ENCODE results near the gene MLC1.

MLC1 gene

DNA sequence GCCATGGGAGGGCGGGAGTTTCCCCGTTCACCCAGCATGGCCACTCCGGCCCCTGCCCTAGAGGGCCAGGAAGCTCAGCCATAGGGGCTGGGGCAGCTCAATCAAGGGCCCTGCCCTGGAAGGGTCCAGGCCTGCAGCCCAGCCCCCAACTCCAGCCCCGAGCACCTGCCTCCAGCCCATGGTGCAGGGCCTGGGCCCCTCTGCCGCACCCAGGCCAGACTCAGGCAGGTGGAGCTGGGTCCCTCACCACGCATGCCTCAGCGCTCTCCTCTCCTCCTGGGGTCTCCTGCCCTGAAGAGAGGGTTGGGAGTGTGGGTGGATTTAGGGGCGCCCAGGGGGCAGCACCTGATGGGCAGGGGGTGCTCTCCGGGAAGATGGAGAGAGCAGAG is 13.1 kb downstream of the MLC1 start:
- TF ChIP-seq, protein P1, sequence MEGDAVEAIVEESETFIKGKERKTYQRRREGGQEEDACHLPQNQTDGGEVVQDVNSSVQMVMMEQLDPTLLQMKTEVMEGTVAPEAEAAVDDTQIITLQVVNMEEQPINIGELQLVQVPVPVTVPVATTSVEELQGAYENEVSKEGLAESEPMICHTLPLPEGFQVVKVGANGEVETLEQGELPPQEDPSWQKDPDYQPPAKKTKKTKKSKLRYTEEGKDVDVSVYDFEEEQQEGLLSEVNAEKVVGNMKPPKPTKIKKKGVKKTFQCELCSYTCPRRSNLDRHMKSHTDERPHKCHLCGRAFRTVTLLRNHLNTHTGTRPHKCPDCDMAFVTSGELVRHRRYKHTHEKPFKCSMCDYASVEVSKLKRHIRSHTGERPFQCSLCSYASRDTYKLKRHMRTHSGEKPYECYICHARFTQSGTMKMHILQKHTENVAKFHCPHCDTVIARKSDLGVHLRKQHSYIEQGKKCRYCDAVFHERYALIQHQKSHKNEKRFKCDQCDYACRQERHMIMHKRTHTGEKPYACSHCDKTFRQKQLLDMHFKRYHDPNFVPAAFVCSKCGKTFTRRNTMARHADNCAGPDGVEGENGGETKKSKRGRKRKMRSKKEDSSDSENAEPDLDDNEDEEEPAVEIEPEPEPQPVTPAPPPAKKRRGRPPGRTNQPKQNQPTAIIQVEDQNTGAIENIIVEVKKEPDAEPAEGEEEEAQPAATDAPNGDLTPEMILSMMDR (IDR thresholded peaks at IDR 0.05; ENCODE audit: low read depth, low read length, missing control alignments) = no peak
- no peak for DNase-seq (ENCODE audit: low read depth)
- H3K4me3 ChIP-seq (ENCODE audit: low read depth, low read length) = no peak overlapping the region

DNA sequence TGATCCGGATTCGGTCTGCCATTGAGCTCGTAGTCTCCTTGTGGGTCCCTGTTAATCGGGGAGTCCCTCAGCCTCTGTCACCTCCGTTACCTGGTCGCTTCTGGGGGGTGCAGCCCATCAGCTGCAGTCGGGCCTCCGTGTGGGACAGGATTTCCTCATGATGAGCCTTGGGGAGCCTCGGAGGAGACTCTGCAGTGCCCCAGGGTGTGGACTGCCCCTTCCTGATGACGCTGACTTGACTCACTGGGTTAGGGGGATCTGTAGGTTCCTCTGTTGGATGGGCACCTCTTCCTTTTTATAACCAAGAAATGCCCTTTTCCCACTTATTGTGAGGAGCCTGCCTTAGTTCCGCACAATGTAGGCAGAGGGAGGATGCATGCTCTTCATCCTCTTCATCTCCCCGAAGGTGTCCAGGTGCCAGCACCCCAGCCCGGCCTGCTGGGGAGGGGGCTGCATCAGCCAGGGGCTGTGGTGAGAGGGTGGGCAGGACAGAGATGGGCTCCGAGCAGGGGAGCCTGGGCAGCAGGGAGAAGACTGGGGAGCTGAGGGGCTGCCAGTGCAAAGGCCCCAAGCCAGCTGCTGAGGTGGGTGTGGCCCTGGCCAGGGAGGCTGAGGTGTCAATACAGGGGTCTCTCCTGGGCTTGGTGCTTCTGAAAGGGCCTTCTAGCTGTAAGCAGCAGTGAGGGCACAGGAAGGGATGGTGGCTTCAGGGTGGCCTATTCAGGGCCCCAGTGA is 13.6 kb downstream of the MLC1 start:
- no peak overlapping the region for H3K4me3 ChIP-seq (ENCODE audit: low read depth, low read length)
- TF ChIP-seq, protein P1 (IDR thresholded peaks at IDR 0.05; ENCODE audit: low read depth, low read length, missing control alignments) = no peak
- no peak for DNase-seq (ENCODE audit: low read depth)

DNA sequence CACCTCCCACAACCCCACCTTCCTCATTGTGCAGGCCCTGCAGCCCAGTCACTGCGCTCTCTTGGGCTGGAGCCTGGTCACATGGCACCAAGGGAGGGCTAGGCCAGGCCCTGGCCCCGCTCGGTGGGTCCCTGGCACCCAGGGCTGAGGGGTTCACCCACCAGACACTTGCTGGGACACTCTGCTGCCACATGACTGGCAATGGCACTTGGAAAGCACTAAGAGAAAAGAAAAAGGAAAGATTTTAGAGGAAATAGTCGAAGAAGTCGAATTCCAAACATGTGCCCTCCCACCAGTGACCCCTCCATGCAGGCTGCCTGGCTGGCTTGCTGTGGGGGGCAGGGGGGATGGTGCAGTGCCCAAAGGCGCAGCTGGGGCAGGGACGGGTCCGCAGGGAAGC is 14.9 kb downstream of the MLC1 start:
- H3K4me3 ChIP-seq (ENCODE audit: low read depth, low read length) = no peak overlapping the region
- TF ChIP-seq, protein P1 (IDR thresholded peaks at IDR 0.05; ENCODE audit: low read depth, low read length, missing control alignments) = no peak
- DNase-seq (ENCODE audit: low read depth) = no peak

DNA sequence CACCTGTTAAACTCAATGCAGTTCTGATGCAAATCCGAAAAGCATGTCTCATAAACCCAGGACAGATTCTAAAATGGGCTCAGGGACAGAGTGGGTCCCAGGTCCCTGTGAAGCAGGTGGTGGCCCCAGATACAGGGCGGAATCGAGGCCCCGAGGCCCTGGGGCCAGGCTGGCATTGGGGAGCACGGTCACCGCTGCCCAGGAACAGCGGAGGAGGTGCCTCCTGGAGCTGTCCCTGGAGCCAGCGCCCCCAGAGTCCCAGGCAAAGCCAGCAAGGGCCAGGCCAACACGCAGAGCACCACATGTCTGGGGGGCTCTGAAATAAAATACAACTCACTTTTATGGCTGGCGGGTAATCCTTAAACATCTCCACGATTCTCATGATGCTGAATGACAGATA is 17.1 kb downstream of the MLC1 start:
- no peak for DNase-seq (ENCODE audit: low read depth)
- TF ChIP-seq, protein P1 (IDR thresholded peaks at IDR 0.05; ENCODE audit: low read depth, low read length, missing control alignments) = no peak

DNA sequence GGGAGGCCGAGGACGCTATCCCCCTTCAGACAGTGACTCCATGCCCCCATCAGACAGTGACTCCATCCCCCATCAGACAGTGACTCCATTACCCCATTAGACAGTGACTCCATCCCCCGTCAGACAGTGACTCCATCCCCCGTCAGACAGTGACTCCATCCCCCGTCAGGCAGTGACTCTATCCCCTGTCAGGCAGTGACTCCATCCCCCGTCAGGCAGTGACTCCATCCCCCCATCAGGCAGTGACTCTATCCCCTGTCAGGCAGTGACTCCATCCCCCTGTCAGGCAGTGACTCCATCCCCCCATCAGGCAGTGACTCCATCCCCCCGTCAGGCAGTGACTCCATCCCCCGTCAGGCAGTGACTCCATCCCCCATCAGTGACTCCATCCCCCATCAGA is 18.0 kb downstream of the MLC1 start:
- no peak overlapping the region for H3K4me3 ChIP-seq (ENCODE audit: low read depth, low read length)
- TF ChIP-seq, protein P1 (IDR thresholded peaks at IDR 0.05; ENCODE audit: low read depth, low read length, missing control alignments) = no peak

More for the DNA sequence above, 17.1 kb downstream of the MLC1 start:
- no peak overlapping the region for H3K4me3 ChIP-seq (ENCODE audit: low read depth, low read length)

DNA sequence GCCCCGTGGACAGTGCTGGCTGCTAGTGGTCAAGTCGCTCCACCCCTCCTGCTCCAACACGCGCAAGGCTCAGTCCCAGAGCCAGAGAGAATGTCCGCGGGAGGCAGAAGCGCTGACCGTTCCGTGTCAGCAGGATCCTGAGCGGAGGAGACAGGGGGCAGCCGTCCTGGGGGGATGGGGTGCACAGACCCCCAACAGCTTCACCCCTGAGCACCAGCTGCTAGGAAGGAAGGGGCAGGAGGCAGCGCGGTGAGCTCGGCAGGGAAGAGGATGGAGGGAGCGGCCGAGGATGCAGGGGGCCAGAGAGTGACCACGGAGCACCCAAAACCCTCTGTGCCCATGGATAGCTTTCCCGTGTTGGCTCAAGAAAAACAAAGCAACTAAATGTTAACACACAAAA is 20.8 kb downstream of the MLC1 start:
- DNase-seq (ENCODE audit: low read depth) = no peak
- H3K4me3 ChIP-seq (ENCODE audit: low read depth, low read length) = no peak overlapping the region
- TF ChIP-seq, protein P1 (IDR thresholded peaks at IDR 0.05; ENCODE audit: low read depth, low read length, missing control alignments) = no peak

More for the DNA sequence above, 18.0 kb downstream of the MLC1 start:
- DNase-seq (ENCODE audit: low read depth) = no peak
